HG03460 (cell line): ENCODE measurements around the gene ILRUN.
"Not testable (repeated sequence)": the region's sequence is repeated elsewhere in the genome, so short reads cannot be mapped to it uniquely, and the experiment has no call there.

Experiments
- ATAC-seq: cut with Tn5 transposase; IDR thresholded peaks from one replicate; pipeline ENCODE4 v1.9.1; 2021; ENCODE audit not compliant: unreplicated experiment

The ILRUN gene

DNA sequence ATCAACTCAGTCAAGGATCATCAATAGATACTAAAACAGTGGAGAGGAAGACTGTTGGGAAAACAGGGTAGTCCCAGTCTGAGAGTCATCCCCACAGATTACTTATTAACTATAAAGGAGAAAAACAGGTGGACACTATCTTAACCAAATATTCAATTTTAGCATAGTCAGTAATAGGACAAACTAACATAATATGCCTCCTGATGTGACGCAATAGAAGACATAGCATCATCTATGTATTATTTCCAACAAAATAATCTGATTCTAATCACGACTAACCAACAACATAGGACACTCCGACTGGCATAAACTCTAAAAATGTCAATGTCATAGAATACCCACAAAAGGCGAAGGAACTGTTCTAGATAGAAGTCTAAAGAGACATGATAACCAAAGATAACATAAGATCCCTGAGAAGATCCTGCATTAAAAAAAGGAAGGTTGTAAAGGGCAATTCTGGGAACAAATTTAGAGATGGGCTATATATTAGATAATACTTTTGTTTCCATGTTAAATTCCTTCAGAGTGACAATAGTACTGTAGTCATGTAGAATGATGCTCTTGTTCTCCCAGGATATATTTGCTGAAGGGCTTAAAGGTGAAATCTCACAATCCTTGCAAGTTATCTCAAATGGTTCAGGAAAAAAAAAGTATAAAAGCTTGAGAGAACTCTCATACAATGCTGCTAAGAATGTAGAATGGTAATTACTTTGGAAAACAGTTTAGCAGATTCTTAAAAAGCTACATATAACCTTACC is 28.9 kb downstream of the ILRUN start:
- no peak for ATAC-seq

DNA sequence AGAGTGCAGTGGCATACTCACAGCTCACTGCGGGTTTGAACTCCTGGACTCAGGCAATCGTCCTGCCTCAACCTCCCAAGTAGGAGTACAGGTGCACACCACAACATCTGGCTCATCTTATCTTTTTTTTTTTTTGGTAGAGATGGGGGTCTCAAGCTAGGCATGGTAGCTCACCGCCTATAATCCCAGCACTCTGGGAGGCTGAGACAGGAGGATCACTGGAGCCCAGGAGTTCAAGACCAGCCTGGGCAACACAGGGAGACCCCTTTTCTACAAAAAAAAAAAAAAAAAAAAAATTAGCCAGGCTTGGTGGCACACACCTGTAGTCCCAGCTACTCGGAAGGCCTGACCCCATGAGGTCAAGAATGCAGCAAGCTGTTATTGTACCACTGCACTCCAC is 31.5 kb downstream of the ILRUN start:
- no peak for ATAC-seq

GRCh38 chr6:34664256-34664971 is 32.2 kb downstream of the ILRUN start:
- ATAC-seq, result no peak

- no peak for ATAC-seq
These were observed 32.7 kb downstream of the ILRUN start for GRCh38 chr6:34663831-34664255.

- no peak for ATAC-seq
These were observed 33.2 kb downstream of the ILRUN start for GRCh38 chr6:34663371-34663770.

- ATAC-seq, result no peak
These were observed 35.2 kb downstream of the ILRUN start for GRCh38 chr6:34661357-34661756.

- ATAC-seq, result no peak
These were observed 37.8 kb downstream of the ILRUN start for GRCh38 chr6:34658605-34659265.

DNA sequence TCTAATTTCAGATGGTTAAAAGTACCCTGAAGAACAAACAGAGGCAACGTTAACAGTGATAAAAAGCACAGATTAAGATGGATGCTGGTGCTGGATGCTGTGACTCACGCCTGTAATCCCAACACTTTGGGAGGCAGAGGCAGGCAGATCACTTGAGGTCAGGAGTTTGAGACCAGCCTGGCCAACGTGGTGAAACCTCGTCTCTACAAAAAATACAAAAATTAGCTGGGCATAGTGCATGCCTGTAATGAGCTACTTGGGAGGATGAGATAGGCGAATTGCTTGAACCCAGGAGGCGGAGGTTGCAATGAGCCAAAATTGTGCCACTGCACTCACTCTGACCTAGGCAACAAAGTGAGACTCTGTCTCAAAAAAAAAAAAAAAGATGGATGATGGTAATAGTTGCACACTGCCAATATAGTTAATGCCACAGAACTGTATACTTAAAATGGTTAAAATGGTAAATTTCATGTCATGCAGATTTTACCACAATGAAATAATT is 38.5 kb downstream of the ILRUN start:
- not testable (repeated sequence) for ATAC-seq

DNA sequence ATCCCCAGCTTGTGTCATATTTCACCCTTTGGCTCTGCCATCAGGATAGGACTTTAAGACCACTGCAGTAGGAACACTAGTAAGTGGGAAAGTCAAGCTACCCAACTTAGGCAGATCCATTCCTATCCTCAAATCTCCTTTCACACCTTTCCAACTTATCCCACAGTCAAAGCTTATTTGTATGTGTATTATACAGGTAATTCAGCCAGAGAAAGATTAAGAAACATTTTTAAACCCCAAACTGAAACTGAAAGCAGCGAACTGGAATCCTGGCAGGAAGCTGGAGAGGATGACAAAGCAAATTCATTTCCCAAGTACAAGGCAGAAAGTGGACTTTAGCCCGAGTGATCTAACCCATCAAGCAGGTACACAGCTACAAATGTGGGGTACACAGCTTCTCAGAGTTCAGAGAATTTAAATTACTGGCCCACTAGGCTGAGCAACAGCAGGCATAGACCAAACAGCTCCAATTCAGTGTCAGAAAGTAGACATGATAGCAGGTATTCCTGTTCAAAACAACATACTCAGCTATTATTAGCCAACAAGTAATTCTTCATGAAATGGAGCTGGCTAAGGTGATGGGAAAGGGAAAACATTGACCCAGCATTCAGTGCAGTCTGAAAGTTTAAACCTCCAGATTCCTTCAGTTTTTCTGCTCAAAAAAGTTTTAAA is 39.1 kb downstream of the ILRUN start:
- no peak for ATAC-seq

- ATAC-seq, result no peak
These were observed 39.6 kb downstream of the ILRUN start for GRCh38 chr6:34657037-34657306.

- ATAC-seq, result peak; percentile 90
These were observed 40.1 kb downstream of the ILRUN start for GRCh38 chr6:34656378-34657036.

GRCh38 chr6:34655876-34656377 is 40.6 kb downstream of the ILRUN start:
- ATAC-seq, result not testable (repeated sequence)

DNA sequence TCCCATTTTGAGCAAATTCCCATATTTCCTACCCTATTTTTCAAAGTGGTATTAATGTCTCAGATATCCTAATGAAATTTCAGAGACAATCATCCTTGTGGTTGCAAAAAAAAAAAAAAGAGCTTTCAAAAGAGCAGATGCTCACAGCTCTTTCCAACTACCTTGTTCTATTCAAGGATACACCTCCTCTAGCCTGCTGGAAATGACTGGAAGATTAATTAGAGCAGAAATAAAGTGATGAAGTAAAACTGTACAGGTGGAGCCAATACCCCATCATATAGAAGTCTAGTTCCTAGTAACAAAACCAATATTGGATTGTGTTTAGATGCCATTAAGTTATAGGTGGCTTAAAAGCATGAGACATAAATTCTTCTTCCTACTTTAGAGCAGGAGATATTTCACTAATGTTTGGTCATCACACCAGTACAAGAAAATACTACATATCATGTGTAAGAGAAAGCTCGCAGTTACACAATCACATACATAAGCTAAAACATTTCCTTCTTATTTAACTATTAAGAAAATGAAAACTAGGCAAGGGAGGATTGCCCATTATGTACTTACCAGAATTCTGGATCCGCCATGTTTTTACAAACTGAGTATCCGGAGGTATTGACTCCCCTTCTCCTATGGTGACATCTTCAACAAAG is 42.4 kb downstream of the ILRUN start:
- ATAC-seq, result no peak

DNA sequence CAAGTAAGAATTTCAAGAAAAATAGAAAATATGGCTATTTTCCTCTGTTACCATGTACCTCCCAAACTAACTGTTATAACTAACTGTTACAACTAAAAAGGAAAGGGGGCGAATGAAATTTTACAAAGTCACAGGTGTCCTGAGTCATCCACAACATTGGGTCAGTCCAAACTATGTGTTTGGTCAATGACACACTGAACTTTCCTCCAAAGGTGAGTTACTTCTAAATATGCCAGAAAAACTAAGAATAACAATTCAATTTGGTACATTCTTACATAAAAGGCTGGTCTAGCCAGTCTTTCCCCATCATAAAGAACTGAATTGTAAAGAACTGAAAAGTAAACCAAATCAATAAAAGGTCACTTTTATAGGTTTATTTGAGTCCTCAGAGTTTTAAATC is 44.3 kb downstream of the ILRUN start:
- ATAC-seq, result no peak

- ATAC-seq, result no peak
These were observed 45.7 kb downstream of the ILRUN start for GRCh38 chr6:34650823-34651222.

DNA sequence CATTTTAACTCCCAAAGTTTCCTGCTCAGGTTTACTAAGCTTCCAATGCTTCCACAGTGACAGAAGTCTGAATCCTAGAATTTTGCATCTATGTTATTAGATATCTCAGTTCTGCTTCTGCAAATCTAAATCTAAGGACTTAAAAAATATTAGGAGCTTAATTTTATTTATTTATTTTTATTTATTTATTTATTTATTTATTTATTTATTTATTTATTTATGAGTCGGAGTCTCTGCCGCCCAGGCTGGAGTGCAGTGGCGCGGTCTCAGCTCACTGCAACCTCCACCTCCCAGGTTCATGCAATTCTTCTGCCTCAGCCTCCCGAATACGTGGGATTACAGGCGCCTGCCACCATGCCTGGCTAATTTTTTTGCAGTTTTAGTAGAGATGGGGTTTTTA is 46.3 kb downstream of the ILRUN start:
- not testable (repeated sequence) for ATAC-seq

GRCh38 chr6:34648806-34649205 is 47.8 kb downstream of the ILRUN start:
- ATAC-seq, result no peak
